ENCODE results near the gene KEL.

The KEL gene

GRCh38 chr7:142897691-142898090 is 64.5 kb downstream of the KEL start:
- TF ChIP-seq CTCF (IDR thresholded peaks at IDR 0.05; ENCODE audit: extremely low read depth, missing control alignments) = no peak
- DNase-seq (ENCODE audit: low spot score) = no peak

- TF ChIP-seq CTCF (IDR thresholded peaks at IDR 0.05; ENCODE audit: extremely low read depth, missing control alignments) = no peak
- DNase-seq (ENCODE audit: low spot score) = no peak
These were observed 65.3 kb downstream of the KEL start for GRCh38 chr7:142896741-142897379.

DNA sequence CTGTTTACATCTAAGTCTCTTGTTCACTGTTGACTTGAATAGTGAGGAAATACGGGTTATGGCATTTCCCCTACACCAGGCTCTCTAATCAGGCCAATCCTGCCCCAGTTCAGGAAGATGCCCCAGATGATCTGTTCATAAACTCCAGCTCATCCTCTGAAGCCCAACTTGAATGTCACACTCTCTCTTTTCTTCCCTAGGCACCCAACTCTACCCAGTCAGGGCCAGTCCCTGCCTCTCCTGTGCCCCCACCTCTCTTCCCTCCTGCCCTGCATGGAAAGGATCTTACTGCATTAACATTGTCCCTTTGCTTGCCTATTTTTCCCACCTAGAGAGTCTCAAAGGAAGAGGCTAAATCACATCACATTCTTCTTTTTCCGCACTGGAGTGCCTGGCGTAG is 66.0 kb downstream of the KEL start:
- no peak for DNase-seq (ENCODE audit: low spot score)
- TF ChIP-seq CTCF (IDR thresholded peaks at IDR 0.05; ENCODE audit: extremely low read depth, missing control alignments) = no peak

DNA sequence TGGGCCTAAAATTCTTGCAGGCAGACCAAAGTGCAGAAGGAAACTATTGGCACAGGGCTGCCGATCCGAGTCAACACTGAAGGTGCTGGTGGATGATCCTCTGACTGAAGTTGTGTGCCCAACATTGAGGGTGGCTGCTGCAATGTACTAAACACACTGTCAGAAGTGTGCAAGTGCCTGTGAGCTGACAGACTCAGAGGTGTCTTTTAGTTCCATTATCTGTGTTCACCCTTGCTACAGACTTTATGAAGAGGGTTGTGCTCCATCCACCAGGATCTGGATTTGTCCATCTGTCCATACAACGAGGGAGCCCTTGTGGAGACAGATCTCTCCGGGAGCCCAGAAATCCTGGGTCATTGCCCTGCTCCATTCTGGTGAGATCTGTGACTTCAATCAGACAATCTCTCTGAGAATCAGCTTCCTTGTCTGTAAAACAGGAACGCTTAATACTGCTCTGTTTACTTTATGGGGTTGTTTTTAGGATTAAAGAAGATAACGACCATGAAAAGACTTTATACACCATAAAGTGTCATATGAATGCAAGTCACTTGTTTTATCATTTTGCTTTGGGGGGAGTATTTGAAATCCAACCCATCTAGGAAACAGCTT is 67.1 kb downstream of the KEL start:
- TF ChIP-seq CTCF (IDR thresholded peaks at IDR 0.05; ENCODE audit: extremely low read depth, missing control alignments) = no peak
- no peak for DNase-seq (ENCODE audit: low spot score)

GRCh38 chr7:142894112-142894984 is 67.8 kb downstream of the KEL start:
- DNase-seq (ENCODE audit: low spot score) = no peak
- no peak for TF ChIP-seq CTCF (IDR thresholded peaks at IDR 0.05; ENCODE audit: extremely low read depth, missing control alignments)

DNA sequence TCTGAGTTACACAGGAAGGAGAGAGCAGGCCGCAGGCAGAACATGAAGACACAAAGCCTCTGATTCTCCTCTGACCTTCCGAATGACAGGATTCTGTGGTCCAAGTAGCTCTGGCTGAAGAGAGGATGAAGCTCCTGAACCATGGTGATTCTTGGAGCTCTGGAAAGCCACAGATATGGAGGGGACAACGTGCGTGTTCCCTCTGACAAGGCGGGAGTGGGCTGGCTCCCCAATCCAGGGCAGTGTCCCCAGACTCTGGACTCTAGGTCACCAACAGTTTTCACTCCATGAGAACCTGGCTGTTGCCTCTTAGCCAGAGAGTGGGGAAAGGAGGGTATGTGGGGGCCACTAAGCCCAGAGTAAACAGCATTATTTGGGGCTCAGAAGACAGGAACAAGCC is 69.2 kb downstream of the KEL start:
- DNase-seq (ENCODE audit: low spot score) = no peak
- TF ChIP-seq CTCF (IDR thresholded peaks at IDR 0.05; ENCODE audit: extremely low read depth, missing control alignments) = no peak

DNA sequence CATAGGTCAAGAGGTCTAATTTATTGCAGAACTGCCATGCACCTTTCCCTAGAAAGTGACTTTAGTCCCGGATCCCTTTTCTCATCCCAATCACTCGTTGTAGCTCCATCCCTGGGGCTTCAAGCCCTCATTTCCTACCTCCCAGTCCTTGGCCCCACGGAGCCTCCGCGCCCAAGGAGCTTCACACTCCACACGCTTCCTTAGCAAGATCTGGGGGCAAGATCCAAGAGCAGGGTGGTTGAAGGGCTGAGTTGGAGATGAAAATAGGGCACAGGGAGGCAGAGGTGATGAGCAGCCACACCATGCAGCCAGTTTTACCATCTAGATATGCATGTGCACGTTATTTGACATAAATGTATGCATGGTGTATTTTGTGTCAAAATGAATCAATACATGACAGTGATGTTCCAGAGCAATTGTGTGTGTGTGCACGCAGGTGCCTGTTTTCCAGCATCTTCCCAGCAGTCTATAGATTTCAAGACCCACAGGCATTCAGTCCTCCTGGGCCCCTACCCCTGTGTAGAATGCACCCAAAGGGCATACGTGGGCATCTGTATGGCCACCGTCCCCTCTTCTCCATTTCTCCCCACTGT is 70.6 kb downstream of the KEL start:
- no peak for DNase-seq (ENCODE audit: low spot score)
- TF ChIP-seq CTCF (IDR thresholded peaks at IDR 0.05; ENCODE audit: extremely low read depth, missing control alignments) = no peak
